Fibroblast of skin of left quadriceps (primary cell): ENCODE measurements around the gene FBXO7.
A peak's percentile ranks its signal among the peaks of the same experiment; 100 is the strongest.

ENCODE experiments used
- DNase-seq, 2 experiments: peaks; one replicate each; pipeline ENCODE4 v3.0.0-alpha.2; 2013; ENCODE audit warnings: low read depth in 2 of 2

FBXO7 gene

DNA sequence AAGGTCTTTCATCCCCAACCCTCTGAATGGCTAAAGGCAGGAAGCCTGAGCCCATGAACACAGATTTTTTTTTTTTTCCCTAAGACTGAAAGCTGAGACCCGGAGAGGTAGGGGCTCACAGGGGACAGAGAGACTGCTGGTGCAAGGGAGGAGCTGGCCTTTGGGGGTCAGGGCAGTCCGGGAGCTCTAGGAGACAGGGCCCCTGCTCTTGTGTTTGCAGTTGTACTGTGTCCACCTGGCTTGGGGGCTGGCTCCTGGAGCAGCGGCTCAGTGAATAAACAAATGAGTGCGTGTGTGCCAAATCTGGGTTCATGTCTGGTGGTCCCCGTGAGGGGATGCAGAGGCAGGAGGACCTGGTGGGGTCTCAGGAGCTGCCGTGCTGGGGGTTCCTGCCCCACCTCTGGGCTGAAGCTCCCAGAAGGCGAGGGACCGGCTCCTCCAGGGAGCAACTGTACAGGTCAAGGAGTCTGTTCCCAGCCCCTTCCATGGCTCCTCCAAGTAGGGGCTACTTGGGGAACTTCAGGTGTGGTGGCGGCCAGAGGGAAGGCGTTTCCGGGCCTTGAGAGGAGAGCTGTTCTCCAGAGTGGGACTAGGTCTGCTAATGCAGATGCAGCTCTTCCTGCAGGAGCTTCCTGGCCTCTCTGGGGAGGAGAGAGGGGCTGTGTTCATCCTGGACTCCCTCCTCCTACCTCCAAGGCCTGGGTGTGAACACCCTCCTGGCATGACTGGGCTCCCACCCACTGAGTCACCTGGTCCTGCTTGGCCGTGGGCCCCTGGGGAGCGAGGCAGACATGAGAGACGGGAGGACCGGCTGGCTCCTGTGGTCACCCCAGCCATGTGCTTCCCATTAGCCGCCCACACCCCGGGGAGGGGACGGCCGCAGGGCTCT is 57.6 kb downstream of the FBXO7 start:
- peak in 1 of 2 experiments; percentile 76 for DNase-seq

DNA sequence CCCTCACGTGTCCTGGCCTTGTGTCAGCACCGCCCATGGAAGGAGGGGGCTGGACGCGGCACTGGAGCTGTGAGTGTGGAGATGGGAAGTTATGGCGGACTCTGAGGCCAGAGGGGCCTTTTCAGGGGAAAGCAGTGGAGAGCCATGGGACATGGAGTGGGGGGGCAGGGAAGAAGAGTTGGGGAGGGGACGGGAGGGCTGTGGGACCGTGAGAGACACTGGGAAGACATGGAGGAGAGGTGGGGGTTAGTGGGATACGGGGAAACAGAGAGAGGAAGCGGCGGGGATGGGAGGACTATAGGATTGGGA is 58.2 kb downstream of the FBXO7 start:
- peak in 1 of 2 experiments; percentile 70 for DNase-seq

DNA sequence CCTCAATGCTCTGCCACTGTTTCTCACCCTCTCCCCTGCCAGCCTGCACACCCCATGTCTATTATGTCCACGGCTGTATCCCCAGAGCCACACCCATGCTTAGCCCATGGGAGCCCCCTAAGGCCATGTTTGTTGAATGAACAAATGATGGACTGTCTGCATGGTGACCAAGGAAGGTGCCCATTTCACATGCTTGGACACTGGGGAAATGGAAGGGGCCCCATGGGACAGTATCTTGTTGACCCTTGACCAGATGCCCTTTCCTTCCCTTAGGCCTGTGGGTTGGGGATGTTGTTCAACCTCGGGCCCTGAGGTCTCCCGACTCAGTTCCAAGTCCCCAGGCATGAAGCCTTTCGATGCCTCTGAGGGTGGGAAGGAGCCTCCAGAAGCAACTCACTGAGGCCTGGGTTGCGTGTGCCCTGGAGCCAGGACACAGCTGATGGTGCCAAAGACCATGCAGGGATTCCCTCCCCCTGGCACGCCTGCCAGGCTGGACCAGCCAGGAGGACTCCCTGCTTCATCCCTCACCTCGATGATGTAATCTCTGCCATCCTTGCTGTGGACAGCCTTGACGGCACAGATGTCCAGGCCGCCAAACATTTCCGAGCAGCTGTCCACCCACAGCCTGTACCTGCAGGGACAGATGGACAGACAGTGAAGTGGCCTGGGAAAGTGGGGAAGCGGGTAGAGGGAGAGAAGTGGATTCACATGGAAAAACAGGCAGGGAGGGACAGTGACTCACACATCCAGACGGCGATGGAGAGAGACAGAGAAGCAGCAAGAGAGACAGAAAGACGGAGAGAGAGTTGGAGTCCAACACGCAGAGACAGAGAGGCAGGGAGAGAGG is 58.9 kb downstream of the FBXO7 start:
- DNase-seq, result no peak

DNA sequence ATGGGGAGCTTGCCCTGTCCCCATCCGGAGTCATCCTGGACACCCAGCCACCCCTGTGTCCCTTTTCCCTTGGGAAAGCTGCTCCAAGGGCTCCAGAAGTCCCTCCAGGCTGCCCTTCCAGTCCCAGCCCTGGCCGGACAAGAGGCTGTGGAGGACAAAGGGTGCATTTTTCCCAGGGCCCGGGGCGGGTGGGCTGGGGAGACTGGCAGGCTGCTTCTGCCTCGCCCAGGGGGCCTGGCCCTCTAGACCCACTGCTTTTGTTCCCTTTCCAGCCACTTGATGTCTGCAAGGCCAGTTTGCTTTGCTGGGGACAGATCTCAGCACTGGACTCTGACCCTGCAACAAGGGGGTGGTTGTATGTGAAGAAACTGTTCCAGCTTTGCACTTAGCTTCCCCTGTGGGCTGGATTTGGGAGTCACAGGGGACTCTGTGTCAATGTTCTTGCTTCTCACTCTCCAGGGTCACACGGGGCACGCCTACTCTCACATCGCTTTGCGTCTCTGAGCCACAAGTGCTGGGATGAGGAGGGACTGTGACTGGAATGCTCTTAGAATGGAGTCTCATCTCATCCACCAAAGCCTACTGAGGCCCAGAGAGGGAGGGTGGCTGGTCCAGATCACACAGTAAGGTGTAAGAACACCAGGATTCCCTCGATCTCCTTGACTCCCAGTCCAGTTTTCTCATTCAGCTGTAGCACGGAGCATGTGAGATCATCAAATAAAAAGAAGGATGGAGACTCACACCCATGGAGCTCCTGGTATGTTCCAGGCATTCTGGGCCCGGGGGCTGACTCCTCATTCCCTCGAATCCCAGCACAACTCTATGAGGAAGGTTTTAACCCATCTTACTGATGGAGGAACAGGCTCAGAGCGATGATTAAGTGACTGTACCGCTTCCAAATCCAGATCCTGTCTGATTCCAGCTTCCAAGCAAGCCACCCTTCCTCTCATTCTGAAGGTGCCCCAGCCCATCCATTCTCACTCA is 59.9 kb downstream of the FBXO7 start:
- no peak for DNase-seq

DNA sequence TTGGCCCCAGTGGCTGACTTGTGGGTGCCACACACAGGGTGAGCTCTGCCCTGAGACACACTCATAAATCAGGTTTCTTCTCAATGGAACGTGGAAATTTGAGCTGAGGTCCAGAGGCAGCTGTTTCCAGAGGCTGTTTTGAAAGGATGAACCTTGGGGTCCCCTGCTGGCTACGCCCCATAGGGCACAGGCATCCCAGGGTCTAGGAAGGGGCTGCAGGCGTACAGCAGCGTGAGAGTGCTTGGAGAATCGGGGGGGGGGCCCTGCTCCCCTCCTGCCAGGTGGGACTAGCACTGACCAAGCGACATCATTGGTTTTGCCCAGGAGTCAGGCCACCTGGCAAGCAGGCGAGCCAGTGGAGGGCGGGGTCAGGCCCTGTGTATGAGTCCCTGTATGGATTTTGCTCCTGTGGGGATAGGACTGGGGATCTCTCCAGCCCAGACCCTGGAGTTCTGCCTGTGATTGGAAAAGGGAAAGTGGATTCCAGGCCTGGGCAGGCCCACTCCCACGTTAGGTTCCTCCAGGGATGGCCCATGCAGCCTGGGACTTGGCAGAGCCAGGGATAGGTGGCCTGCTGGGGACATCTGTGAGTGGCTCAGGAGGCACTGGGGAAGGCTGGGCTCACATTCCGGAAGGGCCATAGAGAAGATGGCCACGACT is 61.0 kb downstream of the FBXO7 start:
- no peak for DNase-seq

DNA sequence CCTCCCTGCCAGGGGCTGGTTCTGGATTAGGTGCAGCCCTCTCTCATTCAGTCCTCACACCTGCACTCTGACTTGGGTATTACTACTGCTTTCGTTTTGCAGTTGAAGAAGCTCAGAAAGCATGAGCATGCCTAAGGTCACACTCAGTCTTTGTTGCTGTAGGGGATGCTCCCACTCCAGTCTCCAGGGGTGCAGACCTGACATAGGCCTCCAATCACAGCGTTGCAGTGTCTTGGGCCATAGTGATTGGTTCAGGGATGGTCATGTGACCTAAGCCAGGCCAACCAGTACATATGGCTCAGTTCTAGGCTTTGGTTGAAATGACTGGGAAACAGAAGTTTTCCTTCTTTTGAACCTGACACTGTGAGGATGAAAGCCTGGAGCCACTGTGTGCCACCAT is 61.7 kb downstream of the FBXO7 start:
- no peak for DNase-seq

DNA sequence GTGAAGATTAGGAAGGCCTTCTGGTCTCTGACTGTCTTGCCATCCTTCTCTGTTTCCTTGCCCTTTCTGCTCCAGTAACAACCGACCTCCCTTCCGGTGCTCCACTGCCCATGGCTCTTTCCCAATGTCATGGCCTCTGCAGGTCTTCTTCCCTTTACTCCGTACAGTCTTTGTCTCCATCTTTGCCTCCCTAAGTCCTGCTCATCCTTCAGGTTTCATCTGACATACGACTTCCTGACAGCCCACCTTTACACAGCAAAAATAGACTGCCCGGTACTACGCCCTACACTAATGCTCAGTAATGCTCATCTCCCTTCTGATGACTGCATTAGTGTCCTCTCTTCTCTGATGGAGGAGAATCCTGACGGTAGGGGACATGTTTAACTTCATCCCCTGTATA is 63.9 kb downstream of the FBXO7 start:
- DNase-seq, result no peak

DNA sequence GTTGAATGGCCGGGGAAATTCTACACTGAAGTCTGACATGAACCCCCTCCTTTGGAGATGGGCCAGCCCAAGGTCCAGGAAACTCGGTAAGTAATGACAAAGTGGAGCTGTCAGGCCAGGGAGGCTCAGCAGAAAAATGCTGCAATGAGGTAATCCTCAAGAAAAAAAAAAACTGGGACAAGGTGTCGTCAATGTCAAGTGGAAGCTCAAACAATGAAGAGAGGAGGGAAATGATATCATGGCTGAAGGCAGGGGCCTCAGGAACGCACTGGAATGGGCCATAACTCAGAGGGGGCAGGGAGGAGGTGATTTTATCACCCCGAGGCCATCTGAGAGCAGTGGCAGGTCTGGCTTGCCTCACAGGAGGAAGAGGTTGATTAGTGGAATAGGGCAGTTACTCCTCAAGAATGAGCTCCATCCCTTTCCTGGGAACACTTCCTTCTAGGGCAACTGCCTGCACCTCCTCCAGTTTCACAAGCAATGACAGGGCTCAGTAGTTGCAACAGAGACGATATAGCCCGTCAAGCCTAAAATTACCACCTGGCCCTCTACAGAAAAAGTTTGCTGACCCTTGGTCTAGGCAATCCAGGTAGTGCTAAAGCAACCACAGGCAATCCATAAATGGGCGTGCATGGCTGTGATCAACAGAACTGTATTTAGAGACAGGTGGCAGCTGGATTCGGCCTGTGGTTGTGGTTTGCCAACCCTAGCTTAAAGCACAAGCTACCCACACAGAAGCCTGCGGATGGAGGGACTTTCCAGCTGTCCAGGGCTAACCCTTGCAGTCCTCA is 65.2 kb downstream of the FBXO7 start:
- no peak for DNase-seq

DNA sequence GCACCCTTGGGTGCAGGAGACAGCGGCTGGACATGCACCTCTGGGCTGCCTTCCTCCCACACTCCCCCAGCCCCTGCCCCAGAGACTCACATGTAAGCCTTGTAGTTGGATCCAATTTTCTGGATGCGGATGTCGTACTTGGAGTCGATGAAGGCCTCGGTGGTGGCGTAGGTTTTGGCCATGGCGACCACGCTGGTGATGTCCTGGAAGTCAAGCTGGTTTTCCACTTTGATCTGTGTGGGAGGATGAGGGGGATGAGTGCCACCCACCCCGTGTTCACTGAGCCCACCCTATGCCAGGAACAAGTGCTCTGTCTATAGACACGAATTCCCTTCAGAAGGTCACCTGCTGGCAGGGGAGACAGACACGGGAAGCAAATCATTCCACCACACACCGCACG is 66.9 kb downstream of the FBXO7 start:
- no peak for DNase-seq

DNA sequence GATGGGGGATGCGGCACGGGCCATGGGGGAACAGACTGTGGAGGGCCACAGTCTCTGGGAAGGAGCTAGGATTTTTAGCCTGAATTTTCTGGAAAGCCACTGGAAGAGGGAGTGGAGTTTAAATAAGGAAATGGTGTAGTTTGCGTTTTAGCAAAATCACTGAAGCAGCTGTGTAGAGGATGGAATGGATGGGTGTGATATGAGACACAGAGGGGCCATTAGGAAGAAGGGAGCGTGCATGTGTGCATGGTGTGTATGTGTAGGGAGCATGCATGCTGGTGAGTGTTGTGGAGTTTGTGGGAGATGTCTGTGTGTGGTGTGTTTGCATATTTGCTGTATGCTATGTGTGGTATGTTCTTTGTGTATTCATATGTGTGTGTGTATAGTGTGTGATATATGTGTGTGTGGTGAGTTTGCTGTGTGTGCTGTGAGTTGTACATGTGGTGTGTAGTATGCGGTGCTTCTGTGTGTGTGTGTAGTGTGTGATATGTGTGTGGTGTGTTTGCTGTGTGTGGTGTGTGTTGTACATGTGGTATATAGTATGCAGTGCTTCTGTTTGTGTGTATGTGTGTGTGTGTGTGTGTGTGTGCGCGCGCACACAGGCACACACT is 67.6 kb downstream of the FBXO7 start:
- DNase-seq, result no peak

DNA sequence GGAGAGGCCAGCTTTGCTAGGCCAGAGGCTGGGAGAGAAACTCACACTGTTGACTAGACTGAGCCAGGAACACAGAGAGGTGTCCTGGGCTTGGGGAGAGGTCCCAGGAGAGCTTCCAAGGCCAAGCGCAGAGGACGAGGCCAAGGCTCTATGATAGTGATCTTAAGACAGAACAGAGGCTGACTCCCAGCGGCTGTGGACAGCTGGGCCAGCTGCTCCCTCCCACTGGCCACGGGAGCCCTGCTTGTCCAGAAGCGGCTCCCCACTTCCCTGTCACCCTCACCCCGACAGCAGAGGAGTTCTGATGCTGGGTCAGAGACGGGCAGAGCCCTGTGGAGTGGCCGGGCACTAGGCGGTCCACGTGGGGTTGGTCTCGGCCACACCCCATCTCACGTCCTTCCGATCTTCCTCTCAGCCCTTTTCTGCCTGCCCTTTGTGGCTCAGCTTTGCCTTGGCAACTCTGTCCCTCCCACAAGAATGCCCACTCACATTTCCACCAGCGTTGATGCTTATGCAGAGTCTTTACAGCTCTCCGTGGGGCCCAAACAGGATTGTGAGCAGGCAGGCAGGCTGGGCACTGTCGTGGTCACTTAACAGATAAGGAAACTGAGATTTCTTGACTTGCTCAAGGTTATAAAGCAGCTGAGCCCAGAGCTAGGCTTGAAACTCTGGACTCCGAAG is 68.2 kb downstream of the FBXO7 start:
- DNase-seq, result no peak

DNA sequence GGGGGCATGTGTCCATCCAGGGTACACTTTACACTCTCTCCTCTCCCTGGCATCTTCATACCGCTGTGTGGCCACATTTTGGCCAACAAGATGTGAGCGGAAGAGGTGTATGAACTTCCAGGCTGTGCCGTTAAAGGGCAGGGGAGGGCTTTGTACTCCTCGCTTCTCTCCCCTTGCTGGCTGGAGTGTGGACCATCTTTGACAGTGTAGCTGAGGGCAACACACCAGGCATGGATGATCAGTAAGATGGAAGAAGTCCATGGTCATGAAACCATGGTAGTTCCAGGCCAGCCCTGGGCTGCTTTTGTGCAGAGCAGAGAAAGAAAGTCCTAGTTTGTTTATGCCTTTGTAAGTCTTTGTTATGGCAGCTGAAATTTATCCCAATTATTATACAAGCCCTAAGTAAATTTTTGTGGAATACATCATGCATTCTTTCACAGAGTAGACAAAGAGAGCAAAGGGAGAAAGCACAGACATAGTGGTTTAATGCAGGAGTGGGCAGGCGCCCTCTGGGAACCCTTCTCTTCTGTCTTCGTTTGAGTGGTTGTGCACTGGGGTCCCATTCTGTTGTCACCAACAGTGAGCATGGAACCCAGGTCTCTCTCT is 70.4 kb downstream of the FBXO7 start:
- DNase-seq, result no peak

DNA sequence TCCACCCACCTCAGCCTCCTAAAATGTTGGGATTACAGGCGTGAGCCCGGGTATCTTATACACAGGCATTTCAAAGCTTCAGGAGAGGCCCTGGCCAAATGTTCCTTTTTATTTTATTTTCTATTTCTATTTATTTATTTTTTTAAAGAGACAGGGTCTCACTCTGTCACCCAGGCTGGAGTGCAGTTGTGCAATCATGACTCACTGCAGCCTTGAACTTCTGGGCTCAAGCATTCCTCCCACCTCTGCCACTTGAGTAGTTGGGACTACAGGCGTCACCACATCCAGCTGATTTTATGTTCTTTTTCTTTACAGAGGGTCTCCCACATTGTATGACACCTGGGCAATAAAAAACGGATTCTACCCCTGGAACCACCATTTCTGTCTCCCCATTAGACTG is 71.2 kb downstream of the FBXO7 start:
- no peak for DNase-seq

DNA sequence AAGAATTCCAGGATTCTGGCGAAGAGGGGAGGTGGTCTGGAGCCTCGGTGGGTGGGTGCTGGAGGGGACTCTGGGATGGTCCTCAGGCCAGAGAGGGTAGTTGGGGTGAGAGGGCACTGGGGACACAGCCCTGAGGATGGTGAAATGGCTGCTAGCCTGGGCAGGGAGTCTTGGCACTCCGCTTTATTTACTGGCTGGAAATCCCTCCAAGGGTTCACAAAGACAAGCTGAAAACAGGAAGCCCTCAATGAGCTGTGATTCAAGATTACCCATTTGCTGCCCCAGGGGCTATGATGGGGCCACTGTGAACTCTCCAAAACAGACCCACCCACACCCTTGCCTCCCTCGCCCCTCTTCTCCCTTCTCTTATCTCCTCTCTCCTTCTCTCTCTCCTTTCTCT is 71.9 kb downstream of the FBXO7 start:
- DNase-seq, result no peak

DNA sequence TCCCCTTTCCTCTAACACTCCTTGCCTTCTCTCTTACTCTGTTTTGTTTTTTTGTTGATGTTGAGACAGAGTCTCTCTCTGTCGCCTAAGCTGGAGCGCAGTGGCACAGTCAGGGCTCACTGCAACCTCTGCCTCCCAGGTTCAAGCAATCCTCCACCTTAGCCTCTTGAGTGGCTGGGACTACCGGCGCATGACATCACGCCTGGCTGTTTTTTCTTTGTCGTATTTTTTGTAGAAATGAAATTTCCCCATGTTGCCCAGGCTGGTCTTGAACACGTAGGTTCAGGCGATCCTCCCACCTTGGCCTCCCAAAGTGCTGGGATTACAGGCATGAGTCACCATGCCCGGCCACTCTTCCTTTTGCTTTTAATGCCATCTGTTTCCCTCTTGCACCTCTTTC is 72.3 kb downstream of the FBXO7 start:
- DNase-seq, result no peak

DNA sequence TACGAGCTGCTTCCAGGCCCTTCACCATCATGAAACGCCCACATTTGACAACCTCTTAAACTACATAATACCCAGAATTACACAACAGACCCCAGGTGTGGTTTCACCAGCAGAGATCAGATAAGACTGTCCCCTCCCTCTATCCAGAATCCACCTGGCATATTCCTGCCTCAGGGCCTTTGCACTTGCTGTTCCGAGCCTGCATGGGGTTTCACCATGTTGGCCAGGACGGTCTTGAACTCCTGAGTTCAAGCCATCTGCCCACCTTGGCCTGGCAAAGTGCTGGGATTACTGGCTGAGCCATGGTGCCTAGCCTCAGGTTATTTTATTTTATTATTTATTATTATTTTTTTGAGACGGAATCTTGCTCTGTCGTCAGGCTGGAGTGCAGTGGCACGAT is 73.4 kb downstream of the FBXO7 start:
- no peak for DNase-seq
